GM19351 (cell line): Measurements from ENCODE around the gene NFATC3.

ENCODE experiments used
- ATAC-seq: cut with Tn5 transposase; IDR thresholded peaks from one replicate; pipeline ENCODE4 v1.9.1; 2021; ENCODE audit warnings: mild to moderate bottlenecking, moderate library complexity; ENCODE audit not compliant: unreplicated experiment

The NFATC3 gene

DNA sequence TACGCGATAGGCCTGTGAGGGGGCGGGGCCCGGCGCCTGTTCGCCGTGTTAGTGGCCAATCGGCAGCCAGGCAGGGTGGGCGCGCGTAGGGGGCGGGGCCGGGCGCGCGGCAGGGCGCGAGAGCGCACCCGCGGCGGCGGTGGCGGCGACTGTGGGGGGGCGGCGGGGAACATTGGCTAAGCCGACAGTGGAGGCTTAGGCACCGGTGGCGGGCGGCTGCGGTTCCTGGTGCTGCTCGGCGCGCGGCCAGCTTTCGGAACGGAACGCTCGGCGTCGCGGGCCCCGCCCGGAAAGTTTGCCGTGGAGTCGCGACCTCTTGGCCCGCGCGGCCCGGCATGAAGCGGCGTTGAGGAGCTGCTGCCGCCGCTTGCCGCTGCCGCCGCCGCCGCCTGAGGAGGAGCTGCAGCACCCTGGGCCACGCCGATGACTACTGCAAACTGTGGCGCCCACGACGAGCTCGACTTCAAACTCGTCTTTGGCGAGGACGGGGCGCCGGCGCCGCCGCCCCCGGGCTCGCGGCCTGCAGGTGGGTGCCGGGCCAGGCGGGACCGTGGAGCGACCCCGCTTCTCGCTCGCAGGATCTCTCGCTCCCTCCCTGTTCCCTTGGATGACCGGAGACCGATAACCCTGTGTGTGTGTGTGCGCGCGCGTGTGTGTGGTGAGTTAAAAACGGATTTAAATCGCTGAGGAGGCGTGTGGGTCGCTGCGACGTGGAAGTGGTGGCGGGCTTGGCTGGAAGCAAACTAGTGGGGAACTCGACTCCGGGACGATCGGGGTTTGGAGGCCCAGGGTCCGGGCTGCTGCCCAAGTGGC, at the start of gene NFATC3:
NFATC3 (plus strand) TSS at position 112 of the 813 bp plus-strand sequence; CDS start at position 424, 312 bp downstream.
- peak; percentile 55 for ATAC-seq

DNA sequence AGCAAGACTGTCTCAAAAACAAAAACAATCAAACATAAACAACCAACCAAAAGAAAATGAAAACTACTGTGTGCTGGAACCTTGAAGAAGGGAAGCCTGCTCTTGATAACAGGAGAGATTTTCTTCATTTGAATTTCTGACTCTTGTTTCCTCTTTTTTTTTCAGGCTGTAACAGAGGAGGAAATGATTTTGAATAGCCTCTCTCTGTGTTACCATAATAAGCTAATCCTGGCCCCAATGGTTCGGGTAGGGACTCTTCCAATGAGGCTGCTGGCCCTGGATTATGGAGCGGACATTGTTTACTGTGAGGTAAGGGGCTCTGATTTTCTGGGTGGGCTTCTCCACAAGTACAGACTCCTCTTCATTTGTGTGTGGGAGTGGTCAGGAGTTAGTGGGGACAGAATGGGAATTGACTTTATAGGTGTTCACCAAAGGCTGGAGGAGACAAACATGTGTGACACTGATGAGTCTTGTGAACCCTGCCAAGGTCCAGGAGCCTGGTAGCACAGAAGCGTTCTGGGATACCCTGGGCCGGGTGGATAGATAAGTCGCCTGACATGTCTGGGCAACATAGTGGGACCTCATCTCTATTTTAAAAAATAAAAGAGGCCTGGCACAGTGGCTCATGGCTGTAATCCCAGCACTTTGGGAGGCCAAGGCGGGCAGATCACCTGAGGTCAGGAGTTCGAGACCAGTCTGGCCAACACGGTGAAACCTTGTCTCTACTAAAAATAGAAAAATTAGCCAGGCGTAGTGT, 47.2 kb upstream of the NFATC3 start:
- ATAC-seq: no peak

GRCh38 chr16:68040506-68041288, 44.5 kb upstream of the NFATC3 start:
- ATAC-seq: peak; percentile 73

DNA sequence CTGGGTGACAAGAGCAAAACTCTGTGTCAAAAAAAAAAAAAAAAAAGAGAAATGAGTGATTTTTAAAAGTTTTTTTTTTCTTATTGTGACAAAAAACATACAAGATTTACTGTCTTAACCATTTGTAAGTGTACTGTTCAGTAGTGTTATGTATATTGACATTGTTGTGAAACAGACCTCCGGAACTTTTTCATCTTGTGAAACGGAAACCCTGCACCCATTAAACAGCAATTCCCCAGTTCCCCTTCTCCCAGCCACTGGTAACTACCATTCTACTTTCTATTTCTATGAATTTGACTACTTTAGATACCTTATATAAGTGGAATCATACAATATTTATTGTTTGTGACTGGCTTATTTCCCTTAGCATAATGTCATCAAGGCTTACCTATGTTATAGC, 43.4 kb upstream of the NFATC3 start:
- ATAC-seq: no peak

GRCh38 chr16:68046106-68046505, 39.1 kb upstream of the NFATC3 start:
- ATAC-seq: no peak

DNA sequence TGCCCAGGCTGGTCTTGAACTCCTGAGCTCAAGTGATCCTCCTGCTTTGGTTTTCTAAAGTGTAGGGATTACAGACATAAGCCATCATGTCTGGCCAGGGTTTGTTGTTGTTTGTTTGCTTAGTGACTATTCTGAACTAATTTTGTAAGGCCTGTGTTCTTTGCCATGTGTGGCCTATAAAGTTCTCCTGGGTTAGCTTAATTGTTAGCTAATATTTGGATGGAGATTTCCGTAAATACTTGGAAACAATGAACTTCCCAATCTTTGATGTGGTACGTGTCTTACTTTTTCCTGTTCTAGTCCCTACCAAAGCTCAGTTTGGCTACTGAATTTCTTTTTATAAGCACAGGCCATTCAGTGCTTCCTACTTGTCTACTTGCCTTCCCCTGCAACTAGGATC, 37.2 kb upstream of the NFATC3 start:
- no peak for ATAC-seq

- no peak for ATAC-seq
These were observed 35.7 kb upstream of the NFATC3 start for GRCh38 chr16:68049449-68049848.

DNA sequence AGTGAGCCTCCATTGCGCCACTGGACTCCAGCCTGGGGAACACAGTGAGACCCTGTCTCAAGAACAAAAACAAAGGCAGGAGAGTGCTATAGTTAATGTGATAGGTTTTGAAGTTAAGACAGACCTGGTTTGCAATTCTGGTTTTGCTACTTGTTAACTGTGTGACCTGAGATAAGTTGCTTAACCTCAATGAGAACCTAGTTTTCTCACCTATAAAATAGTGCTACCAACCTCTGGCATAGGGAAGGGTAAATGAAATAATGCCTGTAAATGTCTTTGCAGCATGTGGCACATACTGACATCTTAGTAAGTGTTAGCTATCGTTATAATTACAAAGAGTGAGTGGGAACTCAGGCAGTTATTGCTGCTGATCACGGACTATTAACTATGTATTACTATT, 29.8 kb upstream of the NFATC3 start:
- no peak for ATAC-seq

DNA sequence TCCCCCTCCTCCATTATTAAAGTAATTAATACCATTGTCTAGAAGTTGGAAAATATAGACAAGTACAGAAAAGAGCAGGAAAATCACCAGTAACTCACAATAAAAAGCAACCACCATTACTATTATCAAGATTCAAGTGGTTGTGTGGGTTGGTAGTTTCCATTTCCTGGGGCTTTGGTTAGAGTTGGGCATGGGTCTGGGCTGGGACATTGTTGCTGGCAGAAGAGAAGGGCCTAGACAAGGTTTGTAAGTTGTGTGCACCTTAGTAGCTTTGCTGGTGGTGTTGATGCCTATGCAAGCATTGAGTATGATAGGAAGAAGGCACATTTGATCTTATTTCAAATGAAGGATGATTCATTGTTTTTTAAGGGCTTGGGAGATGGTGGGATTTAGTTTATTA, 25.4 kb upstream of the NFATC3 start:
- no peak for ATAC-seq

DNA sequence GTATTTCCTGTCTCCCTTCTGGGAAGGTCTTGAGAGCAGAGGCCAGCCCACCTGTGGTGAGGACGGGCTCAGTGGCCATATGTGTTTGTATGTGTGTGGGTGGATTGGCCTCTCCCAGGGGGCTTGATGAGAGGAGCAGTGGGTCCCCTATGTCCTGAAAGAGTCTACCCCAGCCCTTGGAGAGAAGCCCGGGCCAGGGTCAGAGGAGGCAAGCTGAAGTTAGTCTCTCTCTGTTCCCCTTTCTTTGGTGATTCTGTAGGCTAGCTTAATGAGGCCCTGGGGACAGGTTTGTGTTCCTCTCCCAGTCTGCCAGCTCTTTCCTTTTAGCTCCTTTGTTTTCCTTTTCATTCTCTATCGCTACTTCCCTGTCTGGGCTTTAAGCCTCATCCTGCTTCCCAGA, 23.8 kb upstream of the NFATC3 start:
- ATAC-seq: no peak

- no peak for ATAC-seq
These were observed 22.2 kb upstream of the NFATC3 start for GRCh38 chr16:68062910-68063393.

GRCh38 chr16:68064791-68065365, 20.3 kb upstream of the NFATC3 start:
- no peak for ATAC-seq

GRCh38 chr16:68065716-68066305, 19.4 kb upstream of the NFATC3 start:
- no peak for ATAC-seq

GRCh38 chr16:68066763-68067162, 18.4 kb upstream of the NFATC3 start:
- no peak for ATAC-seq

DNA sequence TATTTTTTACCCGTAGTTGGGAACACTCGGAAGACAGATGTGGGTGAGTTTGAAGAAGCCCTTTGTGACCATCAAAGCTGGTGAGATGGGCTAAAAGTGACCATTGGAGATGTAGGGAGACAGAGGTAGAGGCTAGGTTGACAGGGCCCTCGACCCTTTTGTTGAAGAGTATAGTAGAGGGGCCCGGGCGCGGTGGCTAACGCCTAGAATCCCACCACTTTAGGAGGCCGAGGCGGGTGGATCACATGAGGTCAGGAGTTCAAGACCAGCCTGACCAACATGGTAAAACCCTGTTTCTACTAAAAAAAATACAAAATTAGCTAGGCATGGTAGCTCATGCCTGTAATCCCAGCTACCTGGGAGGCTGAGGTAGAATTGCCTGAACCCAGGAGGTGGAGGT, 16.2 kb upstream of the NFATC3 start:
- ATAC-seq: no peak

GRCh38 chr16:68069511-68070248, 15.5 kb upstream of the NFATC3 start:
- ATAC-seq: no peak

GRCh38 chr16:68070249-68070730, 14.9 kb upstream of the NFATC3 start:
- ATAC-seq: no peak

DNA sequence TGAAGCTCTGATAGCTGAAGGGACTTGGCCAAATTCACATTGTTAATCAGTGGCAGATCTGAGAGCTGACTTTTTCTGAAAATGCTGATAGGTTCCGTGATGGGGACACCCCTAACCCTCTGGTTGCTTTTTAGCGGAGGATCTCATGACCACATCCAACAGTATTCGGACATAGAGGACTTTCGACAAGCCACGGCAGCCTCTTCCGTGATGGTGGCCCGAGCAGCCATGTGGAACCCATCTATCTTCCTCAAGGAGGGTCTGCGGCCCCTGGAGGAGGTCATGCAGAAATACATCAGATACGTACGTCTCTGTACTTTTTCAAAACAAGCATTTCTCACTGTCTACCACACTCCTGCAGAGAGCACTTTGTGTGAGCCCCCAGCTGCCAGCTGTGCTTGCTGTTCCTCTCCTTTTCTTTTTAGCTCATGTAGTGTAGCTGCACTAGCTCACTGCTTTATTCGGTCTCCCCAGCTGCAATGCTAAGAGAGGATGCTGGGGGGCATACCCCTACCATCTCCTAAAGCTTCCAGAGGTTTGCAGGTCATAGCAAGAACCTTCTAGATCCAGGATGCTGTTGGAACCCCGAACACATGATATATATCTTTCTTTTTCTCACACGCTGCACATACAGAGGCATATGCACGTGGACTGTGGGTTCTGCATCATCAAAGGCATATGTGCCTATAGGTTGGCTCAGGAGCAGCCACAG, 14.2 kb upstream of the NFATC3 start:
- no peak for ATAC-seq

DNA sequence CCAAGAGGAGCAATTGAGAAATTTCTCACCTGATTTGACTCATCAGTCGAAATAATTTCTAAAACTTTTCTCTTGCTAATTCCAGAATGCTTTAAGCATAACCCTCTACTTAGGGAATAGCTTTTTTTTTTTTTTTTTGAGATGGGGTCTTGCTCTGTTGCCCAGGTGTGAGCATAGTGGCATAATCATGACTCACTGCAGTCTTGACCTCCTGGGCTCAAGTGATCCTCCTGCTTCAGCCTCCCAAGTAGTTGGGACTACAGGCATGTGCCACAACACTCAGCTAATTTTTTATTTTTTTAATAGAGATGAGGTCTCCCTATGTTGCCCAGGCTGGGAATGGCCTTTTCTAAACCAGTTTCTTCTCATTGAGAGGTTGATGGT, 13.7 kb upstream of the NFATC3 start:
- no peak for ATAC-seq
